ENCODE results near the gene PRKAG2.
"Not testable (repeated sequence)": the region's sequence is repeated elsewhere in the genome, so short reads cannot be mapped to it uniquely, and the experiment has no call there.

Gene PRKAG2

GRCh38 chr7:151832138-151832537, 44.8 kb downstream of the PRKAG2 start:
- no peak for DNase-seq

GRCh38 chr7:151831606-151832005, 45.3 kb downstream of the PRKAG2 start:
- no peak for DNase-seq

- peak; percentile 60 for DNase-seq
Measured at GRCh38 chr7:151830121-151830830, 46.6 kb downstream of the PRKAG2 start.

GRCh38 chr7:151829707-151830106, 47.2 kb downstream of the PRKAG2 start:
- DNase-seq, result no peak

- no peak for DNase-seq
Measured at GRCh38 chr7:151827620-151828019, 49.3 kb downstream of the PRKAG2 start.

- not testable (repeated sequence) for DNase-seq
Measured at GRCh38 chr7:151826316-151826715, 50.6 kb downstream of the PRKAG2 start.

GRCh38 chr7:151825721-151826120, 51.2 kb downstream of the PRKAG2 start:
- peak; percentile 51 for DNase-seq

GRCh38 chr7:151824373-151824933, 52.5 kb downstream of the PRKAG2 start:
- DNase-seq, result no peak

GRCh38 chr7:151823566-151824372, 53.1 kb downstream of the PRKAG2 start:
- no peak for DNase-seq

GRCh38 chr7:151822541-151823181, 54.3 kb downstream of the PRKAG2 start:
- no peak for DNase-seq

GRCh38 chr7:151821806-151822540, 54.9 kb downstream of the PRKAG2 start:
- no peak for DNase-seq

- no peak for DNase-seq
Measured at GRCh38 chr7:151821226-151821625, 55.7 kb downstream of the PRKAG2 start.

- no peak for DNase-seq
Measured at GRCh38 chr7:151820491-151821105, 56.3 kb downstream of the PRKAG2 start.

GRCh38 chr7:151819866-151820265, 57.0 kb downstream of the PRKAG2 start:
- DNase-seq, result no peak

- no peak for DNase-seq
Measured at GRCh38 chr7:151818674-151819519, 58.0 kb downstream of the PRKAG2 start.

GRCh38 chr7:151817981-151818673, 58.8 kb downstream of the PRKAG2 start:
- DNase-seq, result no peak

- no peak for DNase-seq
Measured at GRCh38 chr7:151817315-151817690, 59.6 kb downstream of the PRKAG2 start.

GRCh38 chr7:151816562-151817314, 60.2 kb downstream of the PRKAG2 start:
- no peak for DNase-seq

GRCh38 chr7:151815419-151815818, 61.5 kb downstream of the PRKAG2 start:
- no peak for DNase-seq

All from suppressor macrophage treated with lipopolysaccharide for 4 hours (primary cell).